HepG2 (cell line): ENCODE measurements around the gene SFXN5. TPM values are rescaled to one million over a fixed set of nuclear protein-coding genes. Genes with fewer than 3 reads are reported as not detected.

ENCODE experiments used
- ATAC-seq: fragments of 200-7000 bp; cut with Tn5 transposase; 3 replicates; pipeline ENCODE4 v1.9.1; 2020; ENCODE audit warnings: mild to moderate bottlenecking, moderate library complexity
- BruUV-seq: library from RNA; stranded (reverse); fragments of 400-500 nt; replicated peaks from 2 replicates; lab custom pipeline; 2021; lab: Mats Ljungman, UMichigan
- CTCF ChIA-PET: fragments of 300-600 bp; formaldehyde crosslinking; extraction: SDS; loops from one replicate; lab custom pipeline; 2021; ENCODE audit warnings: low total read pairs, inconsistent platforms, low intra/inter-chr PET ratio; lab: Yijun Ruan, JAX
- POLR2A ChIA-PET: fragments of 350-600 bp; sonication (Branson Sonifier 250); formaldehyde crosslinking; loops from one replicate; lab custom pipeline; 2020; ENCODE audit warnings: antibody characterized with exemption, inconsistent platforms; lab: Yijun Ruan, JAX
- DNase-seq: peaks from one replicate; pipeline ENCODE4 v3.0.0-alpha.2; 2015; ENCODE audit warnings: low spot score
- FAIRE-seq: peaks from 3 replicates; lab custom pipeline; 2011; peaks lifted over from hg19 to GRCh38; lab: Jason Lieb, UNC
- H2AFZ ChIP-seq: one replicate; pipeline ENCODE4 v1.6.1; 2011; ENCODE audit warnings: low read length, inconsistent platforms
- H3K27ac ChIP-seq: fragments of 300-600 bp; 3 replicates; pipeline ENCODE4 v1.8.0; 2011; ENCODE audit warnings: mixed run types, mild to moderate bottlenecking, mixed read lengths, low read length, inconsistent platforms; ENCODE audit not compliant: insufficient read depth; ENCODE audit errors: extremely low read length
- H3K27me3 ChIP-seq, 2 experiments: fragments of 200-600 bp in 1 of 2; 2 replicates in 1 of 2; 3 replicates in 1 of 2; pipeline versions ENCODE4 v1.6.0 to v1.8.0; 2011; ENCODE audit warnings: low read length in 2 of 2, mild to moderate bottlenecking in 2 of 2, moderate library complexity in 2 of 2, inconsistent platforms in 1 of 2; ENCODE audit not compliant: insufficient read depth in 2 of 2, control insufficient read depth in 1 of 2
- H3K36me3 ChIP-seq, 2 experiments: fragments of 200-600 bp in 1 of 2; replicated peaks in 1 of 2; 2 replicates in 1 of 2; 3 replicates in 1 of 2; pipeline versions ENCODE4 v1.5.1 to v1.8.0; 2011; ENCODE audit warnings: low read length in 2 of 2, inconsistent platforms in 1 of 2; ENCODE audit not compliant: insufficient read depth in 2 of 2, control insufficient read depth in 1 of 2
- H3K4me1 ChIP-seq: 2 replicates; pipeline ENCODE4 v1.5.1; 2012; ENCODE audit warnings: low read length, inconsistent platforms; ENCODE audit not compliant: insufficient read depth
- H3K4me2 ChIP-seq: 2 replicates; pipeline ENCODE4 v1.6.0; 2011; ENCODE audit warnings: low read depth, low read length, inconsistent platforms
- H3K4me3 ChIP-seq, 3 experiments: fragments of 200-600 bp in 1 of 3; sonication (generic), shearing (Covaris generic) in 1 of 3; replicated peaks in 1 of 3; 2 replicates each; pipeline ENCODE4 v1.5.1; 2011 to 2016; ENCODE audit warnings: low read length in 3 of 3, inconsistent platforms in 2 of 3, low read depth in 2 of 3, mild to moderate bottlenecking in 2 of 3, control low read depth in 1 of 3, mixed read lengths in 1 of 3; ENCODE audit not compliant: insufficient read depth in 1 of 3
- H3K79me2 ChIP-seq: one replicate; pipeline ENCODE4 v1.6.1; 2011; ENCODE audit warnings: low read length, inconsistent platforms; ENCODE audit not compliant: insufficient read depth
- H3K9ac ChIP-seq: 2 replicates; pipeline ENCODE4 v1.6.0; 2011; ENCODE audit warnings: mild to moderate bottlenecking, low read depth, low read length, inconsistent platforms; ENCODE audit not compliant: insufficient read depth
- H3K9me3 ChIP-seq: 2 replicates; pipeline ENCODE4 v1.5.1; 2012; ENCODE audit warnings: mild to moderate bottlenecking, low read length
- H4K20me1 ChIP-seq: 2 replicates; pipeline ENCODE4 v1.6.0; 2011; ENCODE audit warnings: inconsistent platforms, mild to moderate bottlenecking, low read length, moderate library complexity; ENCODE audit not compliant: insufficient read depth
- DNMT3B ChIP-seq: conservative IDR thresholded peaks from 2 replicates; pipeline ENCODE4 v1.6.1; 2016; ENCODE audit warnings: missing biosample characterization, control low read depth
- FOXA3 ChIP-seq: IDR thresholded peaks from 2 replicates; pipeline ENCODE4 v1.6.1; 2016; ENCODE audit warnings: missing genetic modification reagents, missing compliant biosample characterization
- JUN ChIP-seq: sonication (generic); formaldehyde crosslinking; IDR thresholded peaks from 2 replicates; pipeline ENCODE4 v1.4.0; 2020; ENCODE audit warnings: mild to moderate bottlenecking, missing genetic modification reagents
- SRF ChIP-seq: IDR thresholded peaks from 2 replicates; pipeline ENCODE4 v1.6.1; 2011; ENCODE audit warnings: mild to moderate bottlenecking, low read depth, low read length, moderate library complexity
- TMF1 ChIP-seq: sonication (generic); formaldehyde crosslinking; IDR thresholded peaks from 2 replicates; pipeline ENCODE4 v1.8.1; 2022; ENCODE audit warnings: low read depth, missing genetic modification reagents
- ZBTB21 ChIP-seq: sonication (generic); formaldehyde crosslinking; IDR thresholded peaks from 2 replicates; pipeline ENCODE4 v1.4.0; 2020; ENCODE audit warnings: missing genetic modification reagents
- ZBTB33 ChIP-seq: sonication (generic); formaldehyde crosslinking; IDR thresholded peaks from 2 replicates; pipeline ENCODE4 v1.4.0; 2020; ENCODE audit warnings: missing genetic modification reagents
- ZNF124 ChIP-seq: sonication (generic); formaldehyde crosslinking; IDR thresholded peaks from 2 replicates; pipeline ENCODE4 v1.4.0; 2020; ENCODE audit warnings: missing genetic modification reagents
- ZNF678 ChIP-seq: sonication (generic); formaldehyde crosslinking; IDR thresholded peaks from 2 replicates; pipeline ENCODE4 v1.4.0; 2020; ENCODE audit warnings: mild to moderate bottlenecking, missing genetic modification reagents
- ZNF782 ChIP-seq: sonication (generic); formaldehyde crosslinking; IDR thresholded peaks from 2 replicates; pipeline ENCODE4 v1.4.0; 2020; ENCODE audit warnings: missing genetic modification reagents, mild to moderate bottlenecking, borderline replicate concordance
- WGBS: methylation state at CpG from one replicate; pipeline ENCODE4 v1.1.6; 2017; ENCODE audit warnings: low lambda C conversion rate; 5-methylcytosine and 5-hydroxymethylcytosine counted together
- in situ Hi-C: cut with HindIII; loops from 2 replicates; pipeline ENCODE4 v1.10.0; 2017; ENCODE audit warnings: low pct_unique_long_range_greater_than_20kb; ENCODE audit not compliant: extremely low pct_ligation_motif_present
- intact Hi-C: fragments of 100-400 bp; cut with micrococcal nuclease; formaldehyde crosslinking; loops from one replicate; pipeline ENCODE4 v1.10.0; 2022; ENCODE audit not compliant: unreplicated experiment
- polyA plus RNA-seq, 8 experiments: library from polyadenylated mRNA; depleted of rRNA in 3 of 8; stranded (reverse) in 7 of 8; unstranded in 1 of 8; fragments of >200 nt; fragmentation: Illumina TruSeq in 4 of 8; extraction: Trizol in 4 of 8; gene quantifications; 2 replicates each; pipeline versions ENCODE4 v1.2.1 to v1.2.3, GENCODE V29; 2011 to 2016; ENCODE audit warnings: low read depth in 4 of 8, missing spikeins in 1 of 8, mixed read lengths in 1 of 8; ENCODE audit not compliant: insufficient read depth in 1 of 8
- total RNA-seq, 5 experiments: library from RNA; depleted of rRNA; stranded (reverse); fragments of >200 nt; fragmentation: Illumina TruSeq; extraction: Trizol; gene quantifications; 2 replicates each; pipeline ENCODE4 v1.2.3, GENCODE V29; 2016; ENCODE audit warnings: low read depth in 1 of 5
- TF ChIP-seq, protein P1 (sequence below): sonication (generic); formaldehyde crosslinking; IDR thresholded peaks from 2 replicates; pipeline ENCODE4 v1.5.0; 2020; ENCODE audit warnings: mild to moderate bottlenecking, low read depth, missing genetic modification reagents, borderline replicate concordance
- TF ChIP-seq, protein P2 (sequence below): sonication (generic); formaldehyde crosslinking; conservative IDR thresholded peaks from 2 replicates; pipeline ENCODE4 v1.8.0; 2022; ENCODE audit warnings: missing genetic modification reagents
- TF ChIP-seq, protein P3 (sequence below): sonication (generic); formaldehyde crosslinking; IDR thresholded peaks from 2 replicates; pipeline ENCODE4; 2020; ENCODE audit warnings: missing genetic modification reagents, mild to moderate bottlenecking, borderline replicate concordance

SFXN5 gene
- total and polyA plus RNA-seq, 2 of the 13 experiments (the other 11 are each of a cell fraction or from before 2014, with no cell fraction given), result 34.9 to 37.4 TPM

- in situ Hi-C loops (no loop called here), intact Hi-C loops (no loop called here)
- FAIRE-seq, result no peak
- H3K27ac ChIP-seq, result no peak overlapping the region
- H4K20me1 ChIP-seq, result no peaks in the 10 kb centered on the region; the same call in 1 of the 2 replicates
- DNase-seq, result no peak
- H2AFZ ChIP-seq, result no peak overlapping the region
- 29% methylated on average over 5 of the region's 5 CpGs for WGBS
- no peak for ATAC-seq
- no TSS peak for BruUV-seq
- no peaks in the 10 kb centered on the region for H3K9me3 ChIP-seq
- TF ChIP-seq, protein P1, sequence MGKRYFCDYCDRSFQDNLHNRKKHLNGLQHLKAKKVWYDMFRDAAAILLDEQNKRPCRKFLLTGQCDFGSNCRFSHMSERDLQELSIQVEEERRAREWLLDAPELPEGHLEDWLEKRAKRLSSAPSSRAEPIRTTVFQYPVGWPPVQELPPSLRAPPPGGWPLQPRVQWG (CRISPR knock-in tag), result no peak
- TF ChIP-seq, protein P2, sequence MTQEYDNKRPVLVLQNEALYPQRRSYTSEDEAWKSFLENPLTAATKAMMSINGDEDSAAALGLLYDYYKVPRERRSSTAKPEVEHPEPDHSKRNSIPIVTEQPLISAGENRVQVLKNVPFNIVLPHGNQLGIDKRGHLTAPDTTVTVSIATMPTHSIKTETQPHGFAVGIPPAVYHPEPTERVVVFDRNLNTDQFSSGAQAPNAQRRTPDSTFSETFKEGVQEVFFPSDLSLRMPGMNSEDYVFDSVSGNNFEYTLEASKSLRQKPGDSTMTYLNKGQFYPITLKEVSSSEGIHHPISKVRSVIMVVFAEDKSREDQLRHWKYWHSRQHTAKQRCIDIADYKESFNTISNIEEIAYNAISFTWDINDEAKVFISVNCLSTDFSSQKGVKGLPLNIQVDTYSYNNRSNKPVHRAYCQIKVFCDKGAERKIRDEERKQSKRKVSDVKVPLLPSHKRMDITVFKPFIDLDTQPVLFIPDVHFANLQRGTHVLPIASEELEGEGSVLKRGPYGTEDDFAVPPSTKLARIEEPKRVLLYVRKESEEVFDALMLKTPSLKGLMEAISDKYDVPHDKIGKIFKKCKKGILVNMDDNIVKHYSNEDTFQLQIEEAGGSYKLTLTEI, result no peak
- TF ChIP-seq FOXA3 (CRISPR knock-in tag) (no peak), DNMT3B (CRISPR knock-in tag) (no peak), ZNF678 (no peak), ZNF782 (CRISPR knock-in tag) (no peak), SRF (no peak), ZBTB33 (CRISPR knock-in tag) (no peak), ZNF124 (CRISPR knock-in tag) (no peak), ZBTB21 (CRISPR knock-in tag) (no peak), TMF1 (CRISPR knock-in tag) (no peak), JUN (CRISPR knock-in tag) (no peak)
- TF ChIP-seq, protein P3, sequence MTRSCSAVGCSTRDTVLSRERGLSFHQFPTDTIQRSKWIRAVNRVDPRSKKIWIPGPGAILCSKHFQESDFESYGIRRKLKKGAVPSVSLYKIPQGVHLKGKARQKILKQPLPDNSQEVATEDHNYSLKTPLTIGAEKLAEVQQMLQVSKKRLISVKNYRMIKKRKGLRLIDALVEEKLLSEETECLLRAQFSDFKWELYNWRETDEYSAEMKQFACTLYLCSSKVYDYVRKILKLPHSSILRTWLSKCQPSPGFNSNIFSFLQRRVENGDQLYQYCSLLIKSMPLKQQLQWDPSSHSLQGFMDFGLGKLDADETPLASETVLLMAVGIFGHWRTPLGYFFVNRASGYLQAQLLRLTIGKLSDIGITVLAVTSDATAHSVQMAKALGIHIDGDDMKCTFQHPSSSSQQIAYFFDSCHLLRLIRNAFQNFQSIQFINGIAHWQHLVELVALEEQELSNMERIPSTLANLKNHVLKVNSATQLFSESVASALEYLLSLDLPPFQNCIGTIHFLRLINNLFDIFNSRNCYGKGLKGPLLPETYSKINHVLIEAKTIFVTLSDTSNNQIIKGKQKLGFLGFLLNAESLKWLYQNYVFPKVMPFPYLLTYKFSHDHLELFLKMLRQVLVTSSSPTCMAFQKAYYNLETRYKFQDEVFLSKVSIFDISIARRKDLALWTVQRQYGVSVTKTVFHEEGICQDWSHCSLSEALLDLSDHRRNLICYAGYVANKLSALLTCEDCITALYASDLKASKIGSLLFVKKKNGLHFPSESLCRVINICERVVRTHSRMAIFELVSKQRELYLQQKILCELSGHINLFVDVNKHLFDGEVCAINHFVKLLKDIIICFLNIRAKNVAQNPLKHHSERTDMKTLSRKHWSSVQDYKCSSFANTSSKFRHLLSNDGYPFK, result no peak
- no peak overlapping the region for H3K4me3 ChIP-seq
- CTCF ChIA-PET, result interaction anchor here (4.9 kb wide), 1 partner anchor 38 kb away, joined by 67 read pairs; no protein-coding TSS in a partner anchor
- H3K27me3 ChIP-seq, result peaks cover 0 to 30% of the 10 kb centered on the region in 2 experiments; a peak in 3 of 5 replicates
- no peaks in the 10 kb centered on the region for H3K79me2 ChIP-seq
- POLR2A ChIA-PET, result interaction anchor here (1.9 kb wide), 1 partner anchor 39 kb away, joined by 4 read pairs; no protein-coding TSS in a partner anchor
- no peaks in the 10 kb centered on the region for H3K36me3 ChIP-seq
- peaks cover 9% of the 10 kb centered on the region; the same call in 1 of the 2 replicates for H3K4me1 ChIP-seq
- no peak overlapping the region for H3K9ac ChIP-seq
- H3K4me2 ChIP-seq, result no peak overlapping the region
Observed at GRCh38 chr2:72932045-72932740, 139.3 kb downstream of the SFXN5 start.
